Neural cell (in vitro differentiated cells): ENCODE measurements around the gene PBXIP1. TPM values are rescaled to one million over a fixed set of nuclear protein-coding genes. Genes with fewer than 3 reads are reported as not detected.

Experiments used
- H2AFZ ChIP-seq: fragments of 200-600, 300-800 bp; sonication (generic), shearing (Covaris generic); 2 replicates; pipeline ENCODE4 v1.6.0; 2014; ENCODE audit warnings: low read depth, mild to moderate bottlenecking, antibody characterized with exemption, low read length, moderate library complexity
- H3F3A ChIP-seq: fragments of 200-600 bp; shearing (Covaris generic); 2 replicates; pipeline ENCODE4 v1.6.1; 2016; ENCODE audit warnings: mild to moderate bottlenecking, moderate library complexity, mixed read lengths, antibody characterized with exemption, low read length; ENCODE audit not compliant: insufficient read depth, poor library complexity, severe bottlenecking
- H3K27ac ChIP-seq: fragments of 200-600, 300-800 bp; sonication (generic), shearing (Covaris generic); 2 replicates; pipeline ENCODE4 v1.5.1; 2014; ENCODE audit warnings: mild to moderate bottlenecking, low read length, moderate library complexity
- H3K27me3 ChIP-seq: fragments of 300-800, 200-600 bp; sonication (generic), shearing (Covaris generic); 2 replicates; pipeline ENCODE4 v1.6.0; 2014; ENCODE audit warnings: mild to moderate bottlenecking, low read depth, low read length, moderate library complexity; ENCODE audit not compliant: insufficient read depth
- H3K36me3 ChIP-seq: fragments of 300-800, 200-600 bp; sonication (generic), shearing (Covaris generic); 2 replicates; pipeline ENCODE4 v1.5.1; 2014; ENCODE audit warnings: mild to moderate bottlenecking, antibody characterized with exemption, low read length, moderate library complexity; ENCODE audit not compliant: insufficient read depth
- H3K4me2 ChIP-seq: fragments of 300-800, 200-600 bp; sonication (generic), shearing (Covaris generic); 2 replicates; pipeline ENCODE4 v1.6.0; 2014; ENCODE audit warnings: mild to moderate bottlenecking, low read length
- H3K4me3 ChIP-seq: fragments of 300-800, 200-600 bp; sonication (generic), shearing (Covaris generic); 2 replicates; pipeline ENCODE4 v1.5.1; 2014; ENCODE audit warnings: mild to moderate bottlenecking, low read length, moderate library complexity
- H3K79me2 ChIP-seq: fragments of 200-600 bp; shearing (Covaris generic); replicated peaks from 2 replicates; pipeline ENCODE4 v1.6.0; 2014; ENCODE audit warnings: mild to moderate bottlenecking, low read length, moderate library complexity; ENCODE audit not compliant: insufficient read depth
- H3K9ac ChIP-seq: fragments of 300-800, 200-600 bp; sonication (generic), shearing (Covaris generic); 2 replicates; pipeline ENCODE4 v1.6.1; 2016; ENCODE audit warnings: mild to moderate bottlenecking, low read length, mixed read lengths
- H3K9me2 ChIP-seq: fragments of 200-600 bp; shearing (Covaris generic); 2 replicates; pipeline ENCODE4 v1.6.1; 2016; ENCODE audit warnings: mild to moderate bottlenecking, low read length, mixed read lengths; ENCODE audit not compliant: insufficient read depth
- H3K9me3 ChIP-seq: fragments of 200-600, 300-800 bp; sonication (generic), shearing (Covaris generic); 2 replicates; pipeline ENCODE4 v1.6.1; 2016; ENCODE audit warnings: mild to moderate bottlenecking, mixed run types, low read length, moderate library complexity, mixed read lengths
- H4K20me1 ChIP-seq: fragments of 200-600 bp; shearing (Covaris generic); 2 replicates; pipeline ENCODE4 v1.6.1; 2016; ENCODE audit warnings: mild to moderate bottlenecking, mixed run types; ENCODE audit not compliant: insufficient read depth
- EP300 ChIP-seq: fragments of 450-650 bp; conservative IDR thresholded peaks from 2 replicates; pipeline ENCODE4 v1.6.1; 2014; ENCODE audit warnings: antibody characterized with exemption, mild to moderate bottlenecking, moderate library complexity; ENCODE audit not compliant: poor library complexity, severe bottlenecking
- EZH2 ChIP-seq: fragments of 200-600, 300-800 bp; shearing (Covaris generic), sonication (generic); IDR thresholded peaks from 2 replicates; pipeline ENCODE4 v1.6.1; 2014; ENCODE audit warnings: antibody characterized with exemption, low read length, borderline replicate concordance, mild to moderate bottlenecking; ENCODE audit not compliant: insufficient read depth, poor library complexity, severe bottlenecking
- MXI1 ChIP-seq: fragments of 450-650 bp; conservative IDR thresholded peaks from 2 replicates; pipeline ENCODE4 v1.6.1; 2014; ENCODE audit warnings: antibody characterized with exemption, mild to moderate bottlenecking; ENCODE audit not compliant: poor library complexity, severe bottlenecking
- POLR2AphosphoS5 ChIP-seq: IDR thresholded peaks from 2 replicates; pipeline ENCODE4 v1.6.1; 2012
- RAD21 ChIP-seq: fragments of 450-650 bp; conservative IDR thresholded peaks from 2 replicates; pipeline ENCODE4 v1.6.1; 2014; ENCODE audit warnings: antibody characterized with exemption, mild to moderate bottlenecking, moderate library complexity
- SMC3 ChIP-seq: fragments of 450-650 bp; conservative IDR thresholded peaks from 2 replicates; pipeline ENCODE4 v1.6.1; 2014; ENCODE audit warnings: antibody characterized with exemption, mild to moderate bottlenecking, moderate library complexity; ENCODE audit not compliant: poor library complexity
- TAF1 ChIP-seq: IDR thresholded peaks from 2 replicates; pipeline ENCODE4 v1.6.1; 2012; ENCODE audit warnings: low read depth
- polyA plus RNA-seq: library from polyadenylated mRNA; depleted of rRNA; stranded (reverse); fragments of >200 nt; gene quantifications from 2 replicates; pipeline ENCODE4 v1.2.3, GENCODE V29; 2014
- TF ChIP-seq, protein P1 (sequence below): IDR thresholded peaks from 2 replicates; pipeline ENCODE4 v1.6.1; 2012; ENCODE audit warnings: borderline replicate concordance
- TF ChIP-seq, protein P2 (sequence below): fragments of 450-650 bp; IDR thresholded peaks from 2 replicates; pipeline ENCODE4 v1.5.1; 2014; ENCODE audit warnings: antibody characterized with exemption, mild to moderate bottlenecking, moderate library complexity; ENCODE audit not compliant: poor library complexity, severe bottlenecking

PBXIP1 gene
- polyA plus RNA-seq, 1 donor from 2014 or later: 5.4 TPM

- TF ChIP-seq, protein P1, sequence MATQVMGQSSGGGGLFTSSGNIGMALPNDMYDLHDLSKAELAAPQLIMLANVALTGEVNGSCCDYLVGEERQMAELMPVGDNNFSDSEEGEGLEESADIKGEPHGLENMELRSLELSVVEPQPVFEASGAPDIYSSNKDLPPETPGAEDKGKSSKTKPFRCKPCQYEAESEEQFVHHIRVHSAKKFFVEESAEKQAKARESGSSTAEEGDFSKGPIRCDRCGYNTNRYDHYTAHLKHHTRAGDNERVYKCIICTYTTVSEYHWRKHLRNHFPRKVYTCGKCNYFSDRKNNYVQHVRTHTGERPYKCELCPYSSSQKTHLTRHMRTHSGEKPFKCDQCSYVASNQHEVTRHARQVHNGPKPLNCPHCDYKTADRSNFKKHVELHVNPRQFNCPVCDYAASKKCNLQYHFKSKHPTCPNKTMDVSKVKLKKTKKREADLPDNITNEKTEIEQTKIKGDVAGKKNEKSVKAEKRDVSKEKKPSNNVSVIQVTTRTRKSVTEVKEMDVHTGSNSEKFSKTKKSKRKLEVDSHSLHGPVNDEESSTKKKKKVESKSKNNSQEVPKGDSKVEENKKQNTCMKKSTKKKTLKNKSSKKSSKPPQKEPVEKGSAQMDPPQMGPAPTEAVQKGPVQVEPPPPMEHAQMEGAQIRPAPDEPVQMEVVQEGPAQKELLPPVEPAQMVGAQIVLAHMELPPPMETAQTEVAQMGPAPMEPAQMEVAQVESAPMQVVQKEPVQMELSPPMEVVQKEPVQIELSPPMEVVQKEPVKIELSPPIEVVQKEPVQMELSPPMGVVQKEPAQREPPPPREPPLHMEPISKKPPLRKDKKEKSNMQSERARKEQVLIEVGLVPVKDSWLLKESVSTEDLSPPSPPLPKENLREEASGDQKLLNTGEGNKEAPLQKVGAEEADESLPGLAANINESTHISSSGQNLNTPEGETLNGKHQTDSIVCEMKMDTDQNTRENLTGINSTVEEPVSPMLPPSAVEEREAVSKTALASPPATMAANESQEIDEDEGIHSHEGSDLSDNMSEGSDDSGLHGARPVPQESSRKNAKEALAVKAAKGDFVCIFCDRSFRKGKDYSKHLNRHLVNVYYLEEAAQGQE: no peak
- TF ChIP-seq EP300: no peak
- no peak for TF ChIP-seq TAF1
- TF ChIP-seq, protein P2, sequence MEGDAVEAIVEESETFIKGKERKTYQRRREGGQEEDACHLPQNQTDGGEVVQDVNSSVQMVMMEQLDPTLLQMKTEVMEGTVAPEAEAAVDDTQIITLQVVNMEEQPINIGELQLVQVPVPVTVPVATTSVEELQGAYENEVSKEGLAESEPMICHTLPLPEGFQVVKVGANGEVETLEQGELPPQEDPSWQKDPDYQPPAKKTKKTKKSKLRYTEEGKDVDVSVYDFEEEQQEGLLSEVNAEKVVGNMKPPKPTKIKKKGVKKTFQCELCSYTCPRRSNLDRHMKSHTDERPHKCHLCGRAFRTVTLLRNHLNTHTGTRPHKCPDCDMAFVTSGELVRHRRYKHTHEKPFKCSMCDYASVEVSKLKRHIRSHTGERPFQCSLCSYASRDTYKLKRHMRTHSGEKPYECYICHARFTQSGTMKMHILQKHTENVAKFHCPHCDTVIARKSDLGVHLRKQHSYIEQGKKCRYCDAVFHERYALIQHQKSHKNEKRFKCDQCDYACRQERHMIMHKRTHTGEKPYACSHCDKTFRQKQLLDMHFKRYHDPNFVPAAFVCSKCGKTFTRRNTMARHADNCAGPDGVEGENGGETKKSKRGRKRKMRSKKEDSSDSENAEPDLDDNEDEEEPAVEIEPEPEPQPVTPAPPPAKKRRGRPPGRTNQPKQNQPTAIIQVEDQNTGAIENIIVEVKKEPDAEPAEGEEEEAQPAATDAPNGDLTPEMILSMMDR: no peak
- no peak for TF ChIP-seq MXI1
- no peak for TF ChIP-seq SMC3
- TF ChIP-seq POLR2AphosphoS5: no peak
- no peak for TF ChIP-seq EZH2
- TF ChIP-seq RAD21: no peak
- H3K36me3 ChIP-seq: no peaks in the 10 kb centered on the region
- H3K27me3 ChIP-seq: no peaks in the 10 kb centered on the region
- H3K9ac ChIP-seq: no peak overlapping the region
- no peaks in the 10 kb centered on the region for H3K9me2 ChIP-seq
- no peaks in the 10 kb centered on the region for H3K9me3 ChIP-seq
- H4K20me1 ChIP-seq: no peaks in the 10 kb centered on the region
- peaks cover 3% of the 10 kb centered on the region for H3F3A ChIP-seq
- no peak overlapping the region for H3K27ac ChIP-seq
- H2AFZ ChIP-seq: no peak overlapping the region
- H3K79me2 ChIP-seq: peaks cover 12% of the 10 kb centered on the region
- H3K4me2 ChIP-seq: no peak overlapping the region
- H3K4me3 ChIP-seq: no peak overlapping the region
These were observed 15.6 kb upstream of the PBXIP1 start for GRCh38 chr1:154971341-154971998.

- TF ChIP-seq EZH2 (no peak), SMC3 (no peak), POLR2AphosphoS5 (no peak)
- TF ChIP-seq, protein P2: no peak
- H3K79me2 ChIP-seq: peaks cover 5% of the 10 kb centered on the region
- H3K27me3 ChIP-seq: no peaks in the 10 kb centered on the region
- peak within 1 kb of the TSS; percentile 48 for H3K4me3 ChIP-seq
- H3K9me2 ChIP-seq: no peaks in the 10 kb centered on the region
- H3K9me3 ChIP-seq: no peaks in the 10 kb centered on the region
- H3K9ac ChIP-seq: peak within 1 kb of the TSS; percentile 41
- no peak within 1 kb of the TSS for H2AFZ ChIP-seq
- H3K27ac ChIP-seq: no peak within 1 kb of the TSS
- peak within 1 kb of the TSS; percentile 35 for H3K4me2 ChIP-seq
- no peaks in the 10 kb centered on the region for H3K36me3 ChIP-seq
- peaks cover 3% of the 10 kb centered on the region for H3F3A ChIP-seq
- no peaks in the 10 kb centered on the region for H4K20me1 ChIP-seq
These were observed 14.9 kb upstream of the PBXIP1 start, which contains the start of gene SHC1 for GRCh38 chr1:154970631-154971340. SHC1 (minus strand) TSS chr1:154970747; CDS start chr1:154970526, 221 bp downstream.
